SK-N-SH (cell line): ENCODE data around the gene PDF.

Experiments used
- EZH2phosphoT487 ChIP-seq: fragments of 200-600 bp; sonication (generic); IDR thresholded peaks from 2 replicates; pipeline ENCODE4 v1.6.1; 2017; ENCODE audit warnings: low read depth, mixed run types, mild to moderate bottlenecking, antibody characterized with exemption, moderate library complexity, borderline replicate concordance
- MEF2A ChIP-seq: IDR thresholded peaks from 2 replicates; pipeline ENCODE4 v1.4.0; 2012; ENCODE audit warnings: low read depth, borderline replicate concordance
- POLR2AphosphoS5 ChIP-seq: IDR thresholded peaks from 2 replicates; pipeline ENCODE4 v1.6.1; 2012; ENCODE audit warnings: low read depth, low read length
- RXRA ChIP-seq: IDR thresholded peaks from 2 replicates; pipeline ENCODE4 v1.4.0; 2012; ENCODE audit warnings: low read depth, mild to moderate bottlenecking, borderline replicate concordance
- SMC3 ChIP-seq: IDR thresholded peaks from 2 replicates; pipeline ENCODE4 v1.6.1; 2012; ENCODE audit warnings: low read depth, low read length, improper control_type of control experiment
- YY1 ChIP-seq: IDR thresholded peaks from 2 replicates; pipeline ENCODE4 v1.4.0; 2012; ENCODE audit warnings: low read depth, mild to moderate bottlenecking
- TF ChIP-seq, protein P1 (sequence below): fragments of 200-600 bp; sonication (generic); IDR thresholded peaks from 2 replicates; pipeline ENCODE4 v1.6.1; 2017; ENCODE audit warnings: antibody characterized with exemption, mild to moderate bottlenecking, moderate library complexity
- TF ChIP-seq, protein P2 (sequence below): IDR thresholded peaks from 2 replicates; pipeline ENCODE4 v1.4.0; 2012; ENCODE audit warnings: low read depth
- TF ChIP-seq, protein P3 (sequence below): fragments of 150-350 bp; IDR thresholded peaks from 2 replicates; pipeline ENCODE4 v1.6.1; 2017; ENCODE audit warnings: antibody characterized with exemption, low read length, low read depth, borderline replicate concordance

DNA sequence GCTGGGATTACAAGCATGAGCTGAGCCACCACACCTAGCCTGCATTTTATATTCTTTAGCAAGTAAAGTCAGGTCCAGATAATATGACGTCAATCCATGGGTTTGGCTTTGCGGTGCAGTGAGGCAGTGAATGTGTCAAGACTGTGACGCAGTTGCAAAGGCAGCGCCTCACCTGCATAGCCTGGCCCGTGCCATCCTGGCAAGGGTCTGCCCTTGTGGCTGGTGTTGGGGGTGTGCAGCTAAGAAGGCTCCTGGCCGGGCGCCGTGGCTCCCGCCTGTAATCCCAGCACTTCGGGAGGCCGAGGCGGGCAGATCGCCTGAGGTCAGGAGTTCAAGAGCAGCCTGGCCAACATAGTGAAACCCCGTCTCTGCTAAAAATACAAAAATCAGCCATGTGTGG lies 7.0 kb downstream of the PDF start:
- TF ChIP-seq, protein P1, sequence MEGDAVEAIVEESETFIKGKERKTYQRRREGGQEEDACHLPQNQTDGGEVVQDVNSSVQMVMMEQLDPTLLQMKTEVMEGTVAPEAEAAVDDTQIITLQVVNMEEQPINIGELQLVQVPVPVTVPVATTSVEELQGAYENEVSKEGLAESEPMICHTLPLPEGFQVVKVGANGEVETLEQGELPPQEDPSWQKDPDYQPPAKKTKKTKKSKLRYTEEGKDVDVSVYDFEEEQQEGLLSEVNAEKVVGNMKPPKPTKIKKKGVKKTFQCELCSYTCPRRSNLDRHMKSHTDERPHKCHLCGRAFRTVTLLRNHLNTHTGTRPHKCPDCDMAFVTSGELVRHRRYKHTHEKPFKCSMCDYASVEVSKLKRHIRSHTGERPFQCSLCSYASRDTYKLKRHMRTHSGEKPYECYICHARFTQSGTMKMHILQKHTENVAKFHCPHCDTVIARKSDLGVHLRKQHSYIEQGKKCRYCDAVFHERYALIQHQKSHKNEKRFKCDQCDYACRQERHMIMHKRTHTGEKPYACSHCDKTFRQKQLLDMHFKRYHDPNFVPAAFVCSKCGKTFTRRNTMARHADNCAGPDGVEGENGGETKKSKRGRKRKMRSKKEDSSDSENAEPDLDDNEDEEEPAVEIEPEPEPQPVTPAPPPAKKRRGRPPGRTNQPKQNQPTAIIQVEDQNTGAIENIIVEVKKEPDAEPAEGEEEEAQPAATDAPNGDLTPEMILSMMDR = no peak
- TF ChIP-seq YY1 = no peak
- TF ChIP-seq, protein P2, sequence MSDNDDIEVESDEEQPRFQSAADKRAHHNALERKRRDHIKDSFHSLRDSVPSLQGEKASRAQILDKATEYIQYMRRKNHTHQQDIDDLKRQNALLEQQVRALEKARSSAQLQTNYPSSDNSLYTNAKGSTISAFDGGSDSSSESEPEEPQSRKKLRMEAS = no peak
- no peak for TF ChIP-seq POLR2AphosphoS5
- no peak for TF ChIP-seq EZH2phosphoT487
- TF ChIP-seq RXRA = no peak
- TF ChIP-seq, protein P3, sequence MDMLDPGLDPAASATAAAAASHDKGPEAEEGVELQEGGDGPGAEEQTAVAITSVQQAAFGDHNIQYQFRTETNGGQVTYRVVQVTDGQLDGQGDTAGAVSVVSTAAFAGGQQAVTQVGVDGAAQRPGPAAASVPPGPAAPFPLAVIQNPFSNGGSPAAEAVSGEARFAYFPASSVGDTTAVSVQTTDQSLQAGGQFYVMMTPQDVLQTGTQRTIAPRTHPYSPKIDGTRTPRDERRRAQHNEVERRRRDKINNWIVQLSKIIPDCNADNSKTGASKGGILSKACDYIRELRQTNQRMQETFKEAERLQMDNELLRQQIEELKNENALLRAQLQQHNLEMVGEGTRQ = no peak
- no peak for TF ChIP-seq SMC3
- no peak for TF ChIP-seq MEF2A
